ENCODE results near the gene ATXN7L2. TPM values are rescaled to one million over a fixed set of nuclear protein-coding genes. Genes with fewer than 3 reads are reported as not detected.

The ATXN7L2 gene
- total and polyA plus RNA-seq, 8 donors: 4.7 to 11.7 (median 8.1) TPM

DNA sequence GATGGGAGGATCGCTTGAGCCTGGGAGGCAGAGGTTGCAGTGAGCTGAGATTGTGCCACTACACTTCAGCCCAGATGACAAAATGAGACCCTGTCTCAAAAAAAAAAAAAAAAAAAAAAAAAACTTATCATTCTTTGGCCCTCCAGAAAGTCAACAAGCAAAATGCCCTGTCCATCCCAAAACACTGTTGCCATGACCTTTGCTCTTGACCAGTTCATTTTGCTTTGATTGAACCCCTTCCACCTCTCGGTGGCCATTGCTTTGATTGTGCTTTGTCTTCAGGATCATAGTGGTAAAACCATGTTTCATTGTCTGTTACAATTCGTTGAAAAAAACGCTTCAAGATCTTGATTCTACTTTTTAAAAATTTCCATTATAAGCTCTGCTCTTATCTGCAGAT is 25.9 kb upstream of the ATXN7L2 start:
- H3K4me1 ChIP-seq: no peaks in the 10 kb centered on the region
- peaks cover 0 to 11% of the 10 kb centered on the region in 2 donors for H3K9me3 ChIP-seq
- no peak for ATAC-seq
- TF ChIP-seq, protein P1, sequence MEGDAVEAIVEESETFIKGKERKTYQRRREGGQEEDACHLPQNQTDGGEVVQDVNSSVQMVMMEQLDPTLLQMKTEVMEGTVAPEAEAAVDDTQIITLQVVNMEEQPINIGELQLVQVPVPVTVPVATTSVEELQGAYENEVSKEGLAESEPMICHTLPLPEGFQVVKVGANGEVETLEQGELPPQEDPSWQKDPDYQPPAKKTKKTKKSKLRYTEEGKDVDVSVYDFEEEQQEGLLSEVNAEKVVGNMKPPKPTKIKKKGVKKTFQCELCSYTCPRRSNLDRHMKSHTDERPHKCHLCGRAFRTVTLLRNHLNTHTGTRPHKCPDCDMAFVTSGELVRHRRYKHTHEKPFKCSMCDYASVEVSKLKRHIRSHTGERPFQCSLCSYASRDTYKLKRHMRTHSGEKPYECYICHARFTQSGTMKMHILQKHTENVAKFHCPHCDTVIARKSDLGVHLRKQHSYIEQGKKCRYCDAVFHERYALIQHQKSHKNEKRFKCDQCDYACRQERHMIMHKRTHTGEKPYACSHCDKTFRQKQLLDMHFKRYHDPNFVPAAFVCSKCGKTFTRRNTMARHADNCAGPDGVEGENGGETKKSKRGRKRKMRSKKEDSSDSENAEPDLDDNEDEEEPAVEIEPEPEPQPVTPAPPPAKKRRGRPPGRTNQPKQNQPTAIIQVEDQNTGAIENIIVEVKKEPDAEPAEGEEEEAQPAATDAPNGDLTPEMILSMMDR (IDR thresholded peaks at IDR 0.05): no peak
- intact Hi-C loops (cut with DNase I): no loop called here
- DNase-seq: no peak
- no peak overlapping the region for H3K4me3 ChIP-seq
- no peak overlapping the region for H3K27ac ChIP-seq
- peaks cover 0 to 41% of the 10 kb centered on the region in 2 donors for H3K27me3 ChIP-seq
- no peaks in the 10 kb centered on the region for H3K36me3 ChIP-seq

DNA sequence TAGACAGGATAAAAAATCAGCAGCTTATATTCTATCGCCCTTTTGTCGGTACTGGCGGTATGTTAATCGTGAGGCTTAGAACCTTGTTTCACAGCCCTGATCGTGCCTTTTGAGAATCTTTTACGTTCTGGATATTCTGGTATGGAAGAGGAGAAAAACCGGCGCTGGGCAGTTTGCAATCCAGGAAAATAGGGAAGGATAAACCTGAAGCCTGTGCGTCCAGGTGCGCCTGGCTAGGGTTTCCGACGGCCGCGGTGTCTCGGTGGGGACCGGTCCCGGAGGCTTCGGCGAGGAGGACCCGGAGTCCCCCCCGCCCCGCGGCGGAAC is 17.6 kb upstream of the ATXN7L2 start:
- peaks cover 27 to 95% of the 10 kb centered on the region in 2 donors for H3K27me3 ChIP-seq
- intact Hi-C loops (cut with DNase I): no loop called here
- peak overlapping the region; percentile 33 to 51 for H3K4me3 ChIP-seq
- H3K36me3 ChIP-seq: no peaks in the 10 kb centered on the region
- DNase-seq (no peak), ATAC-seq (no peak)
- TF ChIP-seq, protein P1 (IDR thresholded peaks at IDR 0.05): no peak
- H3K27ac ChIP-seq: no peak overlapping the region
- H3K9me3 ChIP-seq: no peaks in the 10 kb centered on the region
- H3K4me1 ChIP-seq: peaks cover 3 to 15% of the 10 kb centered on the region in 2 donors

DNA sequence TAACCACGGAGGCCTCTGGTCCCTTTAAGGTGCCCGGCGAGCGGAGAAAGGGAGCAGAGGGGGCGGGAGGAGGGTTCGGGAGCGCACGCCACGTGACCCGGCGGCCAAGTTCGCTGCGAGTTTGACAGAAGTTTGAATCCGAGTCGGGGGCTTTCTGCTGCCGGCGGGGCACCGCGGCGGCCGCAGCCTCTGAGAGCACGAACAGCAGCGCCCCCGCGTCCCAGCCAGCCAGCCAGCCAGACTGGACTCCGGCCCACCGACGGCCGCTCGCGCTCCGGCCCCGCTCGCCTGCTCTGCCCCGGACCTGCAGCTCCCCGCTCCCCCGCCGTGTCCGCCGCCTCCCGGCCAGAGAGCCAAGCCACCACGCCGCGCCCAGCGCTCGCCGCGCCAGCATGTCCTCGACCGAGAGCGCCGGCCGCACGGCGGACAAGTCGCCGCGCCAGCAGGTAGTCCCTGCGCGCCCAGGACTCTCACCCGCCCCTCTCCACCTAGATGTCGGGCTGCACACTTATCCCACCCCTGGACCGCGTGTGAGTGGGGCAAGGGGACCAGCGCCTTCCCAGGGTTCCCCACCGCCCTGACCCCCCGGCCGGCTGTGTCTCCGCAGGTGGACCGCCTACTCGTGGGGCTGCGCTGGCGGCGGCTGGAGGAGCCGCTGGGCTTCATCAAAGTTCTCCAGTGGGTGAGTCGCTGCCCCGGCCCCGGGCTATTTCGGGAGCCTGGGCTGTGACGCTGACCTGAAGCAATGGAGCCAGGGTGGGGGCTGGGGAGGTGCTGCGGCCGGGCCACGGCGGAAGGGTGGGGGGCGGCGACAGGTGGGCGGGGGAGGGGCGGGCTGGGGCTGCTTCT is 17.0 kb upstream of the ATXN7L2 start, which contains the start of gene SYPL2:
SYPL2 (plus strand) TSS at position 95 of the 849 bp plus-strand sequence; CDS start at position 393, 298 bp downstream.
- Histone ChIP-seq H3K27ac (no peak within 1 kb of the TSS), H3K27me3 (peaks cover 27 to 94% of the 10 kb centered on the region in 2 donors), H3K36me3 (no peaks in the 10 kb centered on the region), H3K4me1 (peaks cover 3 to 15% of the 10 kb centered on the region in 2 donors), H3K9me3 (no peaks in the 10 kb centered on the region), H3K4me3 (peak within 1 kb of the TSS; percentile 33 to 51)
- peak; percentile 18 to 86 (median 44) for DNase-seq
- intact Hi-C loops (cut with DNase I): no loop called here
- TF ChIP-seq, protein P1 (IDR thresholded peaks at IDR 0.05): no peak
- peak; percentile 90 for ATAC-seq

DNA sequence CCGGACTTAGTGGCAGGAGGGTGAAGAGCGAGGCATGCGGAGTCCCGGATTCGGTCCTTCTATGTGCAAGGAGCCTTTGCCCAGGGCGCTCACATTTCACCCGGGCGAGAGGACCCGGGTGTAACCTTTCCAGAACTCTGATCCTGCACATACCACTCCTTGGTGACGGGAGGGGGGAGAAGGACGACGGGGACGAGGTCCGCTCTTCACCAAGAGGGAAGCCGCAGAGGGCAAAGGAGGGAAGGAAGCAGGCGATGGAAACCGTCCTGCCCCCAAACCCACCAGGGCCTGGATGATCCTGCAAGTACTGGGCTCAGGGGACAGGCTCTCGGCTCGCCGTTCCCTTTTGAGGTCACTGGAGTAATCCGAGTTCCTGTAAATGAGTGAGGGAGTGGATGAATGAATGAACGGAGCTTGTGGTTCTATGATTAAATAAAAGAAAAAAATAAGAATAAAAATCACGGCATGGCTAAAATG is 16.4 kb upstream of the ATXN7L2 start:
- TF ChIP-seq, protein P1 (IDR thresholded peaks at IDR 0.05): no peak
- H3K27ac ChIP-seq: no peak overlapping the region
- peaks cover 3 to 15% of the 10 kb centered on the region in 2 donors for H3K4me1 ChIP-seq
- H3K36me3 ChIP-seq: no peaks in the 10 kb centered on the region
- no peaks in the 10 kb centered on the region for H3K9me3 ChIP-seq
- ATAC-seq (peak; percentile 15), DNase-seq (no peak)
- intact Hi-C loops (cut with DNase I): no loop called here
- H3K4me3 ChIP-seq: peak overlapping the region in 1 of 2 donors; percentile 51
- H3K27me3 ChIP-seq: peaks cover 27 to 98% of the 10 kb centered on the region in 2 donors

DNA sequence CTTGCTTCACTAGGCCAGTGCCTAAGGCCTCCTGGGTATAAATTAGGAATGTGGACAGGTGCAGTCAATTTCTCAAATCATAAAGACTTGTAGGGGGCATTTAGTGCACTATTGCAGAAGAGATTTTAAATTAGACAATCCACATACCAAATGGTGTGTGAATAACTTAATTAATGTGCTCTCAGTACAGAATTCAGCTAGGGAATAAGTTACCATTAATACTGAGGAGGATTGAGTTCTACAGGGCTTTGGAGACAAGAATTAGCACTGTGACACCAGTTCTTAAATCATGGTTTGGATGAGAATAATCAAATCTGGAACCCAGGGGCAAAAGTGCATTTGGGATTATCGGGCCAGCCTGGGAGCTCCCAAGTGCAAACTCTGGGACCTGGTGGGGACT is 15.6 kb upstream of the ATXN7L2 start:
- intact Hi-C loops (cut with DNase I): no loop called here
- no peak for ATAC-seq
- Histone ChIP-seq H3K27ac (no peak overlapping the region), H3K27me3 (peaks cover 27 to 98% of the 10 kb centered on the region in 2 donors), H3K4me3 (no peak overlapping the region), H3K36me3 (no peaks in the 10 kb centered on the region), H3K4me1 (peaks cover 3 to 15% of the 10 kb centered on the region in 2 donors), H3K9me3 (no peaks in the 10 kb centered on the region)
- TF ChIP-seq, protein P1 (IDR thresholded peaks at IDR 0.05): no peak
- no peak for DNase-seq
